Measurements from ENCODE around the gene KCNH1. TPM values are rescaled to one million over a fixed set of nuclear protein-coding genes. Genes with fewer than 3 reads are reported as not detected.

KCNH1 gene
- total RNA-seq, 1 donor: 41.3 TPM

- Histone ChIP-seq H3K79me2 (ENCODE audit: insufficient read depth, low read length) (no peaks in the 10 kb centered on the region), H3K9me3 (ENCODE audit: low read depth, low read length) (no peaks in the 10 kb centered on the region), H3K27ac (ENCODE audit: low read depth, low read length) (no peak overlapping the region), H2AFZ (ENCODE audit: low read length) (no peak overlapping the region), H3K27me3 (ENCODE audit: insufficient read depth, low read length) (no peaks in the 10 kb centered on the region), H3K36me3 (ENCODE audit: insufficient read depth, low read length) (no peaks in the 10 kb centered on the region), H3K4me1 (ENCODE audit: insufficient read depth, low read length) (no peaks in the 10 kb centered on the region), H4K20me1 (ENCODE audit: insufficient read depth, low read length) (no peaks in the 10 kb centered on the region), H3K4me2 (ENCODE audit: insufficient read depth, low read length) (no peak overlapping the region), H3K4me3 (ENCODE audit: insufficient read depth, low read length) (no peak overlapping the region)
- no peak for TF ChIP-seq CTCF (IDR thresholded peaks at IDR 0.05; ENCODE audit: extremely low read depth, low read depth, low read length)
- no peak for DNase-seq (ENCODE audit: insufficient read length, low spot score, missing footprints)
Measured at GRCh38 chr1:210655511-210655910, 478.4 kb downstream of the KCNH1 start.

- Histone ChIP-seq H3K79me2 (ENCODE audit: insufficient read depth, low read length) (no peaks in the 10 kb centered on the region), H2AFZ (ENCODE audit: low read length) (no peak overlapping the region), H3K27ac (ENCODE audit: low read depth, low read length) (no peak overlapping the region), H3K9me3 (ENCODE audit: low read depth, low read length) (no peaks in the 10 kb centered on the region), H3K4me3 (ENCODE audit: insufficient read depth, low read length) (no peak overlapping the region), H3K4me2 (ENCODE audit: insufficient read depth, low read length) (no peak overlapping the region), H3K27me3 (ENCODE audit: insufficient read depth, low read length) (no peaks in the 10 kb centered on the region), H3K4me1 (ENCODE audit: insufficient read depth, low read length) (no peaks in the 10 kb centered on the region), H3K36me3 (ENCODE audit: insufficient read depth, low read length) (no peaks in the 10 kb centered on the region), H4K20me1 (ENCODE audit: insufficient read depth, low read length) (no peaks in the 10 kb centered on the region)
- no peak for DNase-seq (ENCODE audit: insufficient read length, low spot score, missing footprints)
- no peak for TF ChIP-seq CTCF (IDR thresholded peaks at IDR 0.05; ENCODE audit: extremely low read depth, low read depth, low read length)
Measured at GRCh38 chr1:210654176-210654981, 479.6 kb downstream of the KCNH1 start.

GRCh38 chr1:210653771-210654170 lies 480.2 kb downstream of the KCNH1 start:
- no peak overlapping the region for H3K4me3 ChIP-seq (ENCODE audit: insufficient read depth, low read length)
- no peaks in the 10 kb centered on the region for H4K20me1 ChIP-seq (ENCODE audit: insufficient read depth, low read length)
- no peak overlapping the region for H3K4me2 ChIP-seq (ENCODE audit: insufficient read depth, low read length)
- H3K4me1 ChIP-seq (ENCODE audit: insufficient read depth, low read length): no peaks in the 10 kb centered on the region
- DNase-seq (ENCODE audit: insufficient read length, low spot score, missing footprints): no peak
- H2AFZ ChIP-seq (ENCODE audit: low read length): no peak overlapping the region
- no peaks in the 10 kb centered on the region for H3K27me3 ChIP-seq (ENCODE audit: insufficient read depth, low read length)
- no peaks in the 10 kb centered on the region for H3K9me3 ChIP-seq (ENCODE audit: low read depth, low read length)
- H3K79me2 ChIP-seq (ENCODE audit: insufficient read depth, low read length): no peaks in the 10 kb centered on the region
- H3K36me3 ChIP-seq (ENCODE audit: insufficient read depth, low read length): no peaks in the 10 kb centered on the region
- no peak for TF ChIP-seq CTCF (IDR thresholded peaks at IDR 0.05; ENCODE audit: extremely low read depth, low read depth, low read length)
- H3K27ac ChIP-seq (ENCODE audit: low read depth, low read length): no peak overlapping the region

GRCh38 chr1:210652329-210652954 lies 481.5 kb downstream of the KCNH1 start:
- Histone ChIP-seq H3K27ac (ENCODE audit: low read depth, low read length) (no peak overlapping the region), H3K27me3 (ENCODE audit: insufficient read depth, low read length) (no peaks in the 10 kb centered on the region)

More at GRCh38 chr1:210652329-210652954, 481.5 kb downstream of the KCNH1 start:
- Histone ChIP-seq H3K4me3 (ENCODE audit: insufficient read depth, low read length) (no peak overlapping the region), H3K4me1 (ENCODE audit: insufficient read depth, low read length) (peaks cover 5% of the 10 kb centered on the region), H4K20me1 (ENCODE audit: insufficient read depth, low read length) (no peaks in the 10 kb centered on the region), H3K79me2 (ENCODE audit: insufficient read depth, low read length) (no peaks in the 10 kb centered on the region), H3K4me2 (ENCODE audit: insufficient read depth, low read length) (no peak overlapping the region), H2AFZ (ENCODE audit: low read length) (no peak overlapping the region), H3K36me3 (ENCODE audit: insufficient read depth, low read length) (no peaks in the 10 kb centered on the region), H3K9me3 (ENCODE audit: low read depth, low read length) (no peaks in the 10 kb centered on the region)
- TF ChIP-seq CTCF (IDR thresholded peaks at IDR 0.05; ENCODE audit: extremely low read depth, low read depth, low read length): no peak
- no peak for DNase-seq (ENCODE audit: insufficient read length, low spot score, missing footprints)
